GM23338 (cell line): ENCODE measurements around the gene LARGE1. TPM values are rescaled to one million over a fixed set of nuclear protein-coding genes. Genes with fewer than 3 reads are reported as not detected.

Source experiments
- ATAC-seq: fragments of 200-7000 bp; cut with Tn5 transposase; 3 replicates; pipeline ENCODE4 v1.9.1; 2020
- DNase-seq: peaks from one replicate; pipeline ENCODE4 v3.0.0-alpha.2; 2015; ENCODE audit warnings: low spot score
- H2AFZ ChIP-seq: fragments of 200-600 bp; sonication (generic); 2 replicates; pipeline ENCODE4 v1.8.0; 2016; ENCODE audit warnings: antibody characterized with exemption, mild to moderate bottlenecking, moderate library complexity
- H3F3A ChIP-seq: fragments of 200-600 bp; sonication (generic); replicated peaks from 2 replicates; pipeline ENCODE4 v1.8.0; 2017; ENCODE audit warnings: antibody characterized with exemption, mixed run types, low read depth
- H3K27ac ChIP-seq: fragments of 200-600 bp; sonication (generic); 2 replicates; pipeline ENCODE4 v1.6.1; 2016; ENCODE audit warnings: low read depth
- H3K27me3 ChIP-seq: fragments of 200-600 bp; sonication (generic); 2 replicates; pipeline ENCODE4 v1.8.0; 2016; ENCODE audit warnings: mild to moderate bottlenecking, mixed run types, moderate library complexity; ENCODE audit not compliant: insufficient read depth
- H3K36me3 ChIP-seq: fragments of 200-600 bp; sonication (generic); 2 replicates; pipeline ENCODE4 v1.8.0; 2016; ENCODE audit warnings: mild to moderate bottlenecking; ENCODE audit not compliant: insufficient read depth
- H3K4me1 ChIP-seq: fragments of 200-600 bp; sonication (generic); 2 replicates; pipeline ENCODE4 v1.8.0; 2016; ENCODE audit warnings: mild to moderate bottlenecking, moderate library complexity; ENCODE audit not compliant: insufficient read depth
- H3K4me2 ChIP-seq: fragments of 200-600 bp; sonication (generic); 2 replicates; pipeline ENCODE4 v1.7.1; 2017; ENCODE audit warnings: mixed run types
- H3K4me3 ChIP-seq: fragments of 200-600 bp; sonication (generic); 2 replicates; pipeline ENCODE4 v1.6.1; 2016; ENCODE audit warnings: mixed run types
- H3K79me2 ChIP-seq: fragments of 200-600 bp; sonication (generic); replicated peaks from 2 replicates; pipeline ENCODE4 v1.8.0; 2017; ENCODE audit warnings: mild to moderate bottlenecking; ENCODE audit not compliant: insufficient read depth
- H3K9me2 ChIP-seq: fragments of 200-600 bp; sonication (generic); 2 replicates; pipeline ENCODE4 v1.8.0; 2017; ENCODE audit not compliant: insufficient read depth
- H4K20me1 ChIP-seq: fragments of 200-600 bp; sonication (generic); replicated peaks from 2 replicates; pipeline ENCODE4 v1.8.0; 2017; ENCODE audit warnings: mild to moderate bottlenecking; ENCODE audit not compliant: insufficient read depth
- H3K27ac Mint-ChIP-seq: 2 replicates; pipeline ENCODE4 v1.8.0; 2020; ENCODE audit warnings: inconsistent platforms, mild to moderate bottlenecking, moderate library complexity, mixed read lengths
- H3K27me3 Mint-ChIP-seq: 3 replicates; pipeline ENCODE4 v1.8.0; 2022; ENCODE audit warnings: low read depth, mild to moderate bottlenecking, moderate library complexity, mixed read lengths, inconsistent platforms; ENCODE audit not compliant: insufficient read depth, poor library complexity
- H3K36me3 Mint-ChIP-seq: 3 replicates; pipeline ENCODE4 v1.8.0; 2021; ENCODE audit warnings: low read depth, mild to moderate bottlenecking, inconsistent platforms, moderate library complexity, mixed read lengths
- H3K4me1 Mint-ChIP-seq: 3 replicates; pipeline ENCODE4 v1.8.0; 2020; ENCODE audit warnings: mild to moderate bottlenecking, inconsistent platforms, mixed read lengths
- H3K4me3 Mint-ChIP-seq: 3 replicates; pipeline ENCODE4 v1.8.0; 2021; ENCODE audit warnings: moderate library complexity, mild to moderate bottlenecking, inconsistent platforms, mixed read lengths
- H3K9me3 Mint-ChIP-seq: 3 replicates; pipeline ENCODE4 v1.8.0; 2020; ENCODE audit warnings: moderate library complexity, mild to moderate bottlenecking, inconsistent platforms, mixed read lengths
- CREB1 ChIP-seq: fragments of 250-450 bp; sonication (Bioruptor Pico); IDR thresholded peaks from 2 replicates; pipeline ENCODE4 v1.5.0; 2020; ENCODE audit warnings: low read depth, mild to moderate bottlenecking, moderate library complexity
- CTCF ChIP-seq, 2 experiments: fragments of 200-600 bp in 1 of 2; sonication (generic) in 1 of 2; conservative IDR thresholded peaks; 2 replicates each; pipeline versions ENCODE4 v1.5.1 to v1.6.1; 2016 to 2017; ENCODE audit warnings: antibody characterized with exemption in 2 of 2, low read depth in 2 of 2, mild to moderate bottlenecking in 2 of 2, moderate library complexity in 1 of 2
- ETS1 ChIP-seq: IDR thresholded peaks from 2 replicates; pipeline ENCODE4 v1.6.1; 2016; ENCODE audit warnings: antibody characterized with exemption
- JUNB ChIP-seq: IDR thresholded peaks from one replicate; pipeline ENCODE4 v1.6.1; 2016; ENCODE audit warnings: antibody characterized with exemption; ENCODE audit not compliant: unreplicated experiment
- POLR2AphosphoS5 ChIP-seq: IDR thresholded peaks from 2 replicates; pipeline ENCODE4 v1.6.1; 2016; ENCODE audit warnings: antibody characterized with exemption, low read depth
- REST ChIP-seq: IDR thresholded peaks from one replicate; pipeline ENCODE4 v1.6.1; 2018; ENCODE audit warnings: antibody characterized with exemption; ENCODE audit not compliant: unreplicated experiment
- STAT1 ChIP-seq: IDR thresholded peaks from one replicate; pipeline ENCODE4 v1.6.1; 2016; ENCODE audit warnings: antibody characterized with exemption; ENCODE audit not compliant: unreplicated experiment
- ZNF331 ChIP-seq: fragments of 250-450 bp; sonication (Bioruptor Pico); IDR thresholded peaks from 2 replicates; pipeline ENCODE4 v1.5.0; 2020; ENCODE audit warnings: low read depth, mild to moderate bottlenecking, moderate library complexity
- microRNA-seq: library from miRNA; unstranded; fragments of <30 nt; microRNA quantifications from one replicate; pipeline ENCODE4, GENCODE V29; 2017
- polyA plus RNA-seq: library from polyadenylated mRNA; unstranded; fragments of >200 nt; fragmentation: Nextera tagmentation; extraction: Ambion mirVana; gene quantifications from 2 replicates; pipeline ENCODE4 v1.2.1, GENCODE V29; 2016
- small RNA-seq: library from RNA; depleted of rRNA; stranded (forward); fragments of <200 nt; gene quantifications from one replicate; pipeline ENCODE3, GENCODE V24; 2014; ENCODE audit warnings: low replicate concordance
- total RNA-seq: library from RNA; depleted of rRNA; stranded (reverse); fragments of >200 nt; shearing (Covaris generic); gene quantifications from 2 replicates; pipeline ENCODE4 v1.2.3, GENCODE V29; 2014

Gene LARGE1
- total and polyA plus RNA-seq, 2 experiments from 2014 or later, result 12.8 to 75.6 TPM

- Mint-ChIP-seq H3K4me1 (peaks cover 7% of the 10 kb centered on the region; the same call in 2 of the 3 replicates), H3K36me3 (peaks cover 18% of the 10 kb centered on the region), H3K9me3 (peaks cover 33% of the 10 kb centered on the region), H3K27ac (no peak overlapping the region), H3K4me3 (no peak overlapping the region), H3K27me3 (peaks cover 7% of the 10 kb centered on the region)
- Histone ChIP-seq H3K9me2 (0 out of 2 replicates have a peak, but pooled peaks cover 14% of the 10 kb centered on the region), H3K36me3 (peaks cover 15% of the 10 kb centered on the region; the same call in 1 of the 2 replicates), H3K27me3 (no peaks in the 10 kb centered on the region; the same call in 1 of the 2 replicates), H4K20me1 (no peaks in the 10 kb centered on the region; the same call in 1 of the 2 replicates), H3K79me2 (no peaks in the 10 kb centered on the region), H3F3A (no peaks in the 10 kb centered on the region), H2AFZ (no peak overlapping the region), H3K4me3 (no peak overlapping the region), H3K4me1 (peaks cover 12% of the 10 kb centered on the region; the same call in 1 of the 2 replicates), H3K4me2 (no peak overlapping the region), H3K27ac (no peak overlapping the region)
- TF ChIP-seq ZNF331 (CRISPR knock-in tag) (no peak), STAT1 (no peak), CREB1 (CRISPR knock-in tag) (no peak), POLR2AphosphoS5 (no peak), CTCF (conservative IDR thresholded peaks at IDR 0.05; ENCODE audit: low read depth in 2 of 2) (no peak), REST (no peak), ETS1 (no peak), JUNB (no peak)
- no peak for DNase-seq
- no peak for ATAC-seq
Observed at GRCh38 chr22:33224841-33225240, 695.4 kb downstream of the LARGE1 start.

Small RNAs within 50 kb of the gene (microRNA-seq; reads per million reads assigned to microRNA genes)
- gene MIR4764, result not detected

Small RNAs within 50 kb of the gene (small RNA-seq; reads per million reads assigned to genes)
- not detected for gene MIR4764
- gene SNORA50B, result not detected
